GM13977 (cell line): Measurements from ENCODE around the gene PRKCA.

Experiments used
- DNase-seq: peaks from one replicate; pipeline ENCODE4 v3.0.0; 2012; ENCODE audit warnings: low spot score
- CTCF ChIP-seq: IDR thresholded peaks from 2 replicates; pipeline ENCODE4 v1.5.1; 2012; ENCODE audit warnings: mild to moderate bottlenecking, control low read depth; ENCODE audit not compliant: insufficient read depth; ENCODE audit errors: extremely low read depth, missing control alignments
- in situ Hi-C: fragments of 300-500 bp; cut with MboI; formaldehyde crosslinking; loops from one replicate; pipeline ENCODE4 v1.12.0; 2022; ENCODE audit warnings: low sequenced_read_pairs, low pct_unique_long_range_greater_than_20kb, mixed read lengths, inconsistent platforms; ENCODE audit not compliant: unreplicated experiment

The PRKCA gene

GRCh38 chr17:66655861-66656260 lies 353.4 kb downstream of the PRKCA start:
- no peak for DNase-seq
- no peak for TF ChIP-seq CTCF
- in situ Hi-C loops = no loop called here

- in situ Hi-C loops = no loop called here
- DNase-seq = no peak
- TF ChIP-seq CTCF = no peak
These were observed 359.2 kb downstream of the PRKCA start for GRCh38 chr17:66661411-66662256.

- no peak for TF ChIP-seq CTCF
- in situ Hi-C loops = no loop called here
- DNase-seq = no peak
These were observed 360.1 kb downstream of the PRKCA start for GRCh38 chr17:66662496-66662895.

- in situ Hi-C loops = no loop called here
- DNase-seq = no peak
These were observed 360.7 kb downstream of the PRKCA start for GRCh38 chr17:66663041-66663606.

GRCh38 chr17:66664336-66664735 lies 361.9 kb downstream of the PRKCA start:
- in situ Hi-C loops = no loop called here
- no peak for TF ChIP-seq CTCF

More at GRCh38 chr17:66663041-66663606, 360.7 kb downstream of the PRKCA start:
- TF ChIP-seq CTCF = no peak

GRCh38 chr17:66665194-66665593 lies 362.8 kb downstream of the PRKCA start:
- DNase-seq = no peak
- no peak for TF ChIP-seq CTCF
- in situ Hi-C loops = no loop called here

More at GRCh38 chr17:66664336-66664735, 361.9 kb downstream of the PRKCA start:
- no peak for DNase-seq
